Measurements from ENCODE around the gene PARVA. TPM values are rescaled to one million over a fixed set of nuclear protein-coding genes. Genes with fewer than 3 reads are reported as not detected.

Gene PARVA
- total and polyA plus RNA-seq, 8 donors = 18.8 to 116 (median 43.0) TPM

DNA sequence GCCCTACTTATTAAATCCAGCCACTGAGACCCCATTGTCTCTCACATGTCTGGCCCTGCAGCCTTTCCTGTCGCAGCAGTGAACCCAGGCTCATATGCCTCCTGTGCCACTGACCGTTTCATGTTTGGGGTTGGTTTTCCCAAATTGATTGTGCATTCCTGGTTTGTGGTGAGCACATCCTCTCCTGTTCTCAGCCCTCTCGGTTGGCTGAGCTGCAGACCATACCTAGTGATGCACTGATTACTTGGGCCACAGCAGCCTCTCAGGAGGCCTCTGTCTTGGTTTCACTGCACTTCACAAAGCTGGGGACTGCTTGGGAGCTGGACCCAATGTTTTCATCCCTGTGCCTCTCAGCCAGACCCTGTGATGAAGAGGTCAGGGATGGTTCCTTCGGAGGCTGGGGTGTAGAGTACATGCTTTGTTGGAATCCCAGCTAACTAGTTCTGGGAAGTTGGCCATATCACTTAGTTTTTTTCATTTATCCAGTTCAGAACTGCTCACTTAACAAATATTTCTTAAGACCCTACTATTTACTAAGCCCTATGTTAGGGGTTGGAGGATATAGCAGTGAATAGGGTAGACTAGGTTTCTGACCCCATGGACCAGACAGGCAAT lies 30.9 kb downstream of the PARVA start:
- Histone ChIP-seq H3K4me3 (no peak overlapping the region), H3K4me1 (peaks cover 25 to 83% (median 62%) of the 10 kb centered on the region in 4 donors), H3K36me3 (no peaks in the 10 kb centered on the region), H3K27me3 (no peaks in the 10 kb centered on the region), H3K27ac (peak overlapping the region in 4 of 5 donors; percentile 81 to 97 (median 83)), H3K9me3 (no peaks in the 10 kb centered on the region)
- TF ChIP-seq EP300 (IDR thresholded peaks at IDR 0.05) (no peak), POLR2AphosphoS5 (IDR thresholded peaks at IDR 0.05) (no peak), POLR2A (IDR thresholded peaks at IDR 0.05) (no peak)
- TF ChIP-seq, protein P1, sequence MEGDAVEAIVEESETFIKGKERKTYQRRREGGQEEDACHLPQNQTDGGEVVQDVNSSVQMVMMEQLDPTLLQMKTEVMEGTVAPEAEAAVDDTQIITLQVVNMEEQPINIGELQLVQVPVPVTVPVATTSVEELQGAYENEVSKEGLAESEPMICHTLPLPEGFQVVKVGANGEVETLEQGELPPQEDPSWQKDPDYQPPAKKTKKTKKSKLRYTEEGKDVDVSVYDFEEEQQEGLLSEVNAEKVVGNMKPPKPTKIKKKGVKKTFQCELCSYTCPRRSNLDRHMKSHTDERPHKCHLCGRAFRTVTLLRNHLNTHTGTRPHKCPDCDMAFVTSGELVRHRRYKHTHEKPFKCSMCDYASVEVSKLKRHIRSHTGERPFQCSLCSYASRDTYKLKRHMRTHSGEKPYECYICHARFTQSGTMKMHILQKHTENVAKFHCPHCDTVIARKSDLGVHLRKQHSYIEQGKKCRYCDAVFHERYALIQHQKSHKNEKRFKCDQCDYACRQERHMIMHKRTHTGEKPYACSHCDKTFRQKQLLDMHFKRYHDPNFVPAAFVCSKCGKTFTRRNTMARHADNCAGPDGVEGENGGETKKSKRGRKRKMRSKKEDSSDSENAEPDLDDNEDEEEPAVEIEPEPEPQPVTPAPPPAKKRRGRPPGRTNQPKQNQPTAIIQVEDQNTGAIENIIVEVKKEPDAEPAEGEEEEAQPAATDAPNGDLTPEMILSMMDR (IDR thresholded peaks at IDR 0.05) = no peak
- intact Hi-C loops (cut with DNase I; ENCODE audit: low total_unique reads) = no loop called here
- WGBS, 5 donors = 75 to 85% (median 83%) methylated on average over 4 of the region's 4 CpGs
- no peak for DNase-seq

- peaks cover 13 to 83% (median 53%) of the 10 kb centered on the region in 4 donors for H3K4me1 ChIP-seq
- H3K9me3 ChIP-seq = no peaks in the 10 kb centered on the region
- DNase-seq = no peak
- no peak overlapping the region for H3K4me3 ChIP-seq
- H3K36me3 ChIP-seq = no peaks in the 10 kb centered on the region
- H3K27me3 ChIP-seq = no peaks in the 10 kb centered on the region
- peak overlapping the region in 4 of 5 donors; percentile 81 to 97 (median 83) for H3K27ac ChIP-seq
- TF ChIP-seq EP300 (IDR thresholded peaks at IDR 0.05) = peak; percentile 22
- TF ChIP-seq POLR2A (IDR thresholded peaks at IDR 0.05) = no peak
- peak in 2 of 3 donors; percentile 28 to 53 for TF ChIP-seq POLR2AphosphoS5 (IDR thresholded peaks at IDR 0.05)
- WGBS, 5 donors = 36 to 59% (median 49%) methylated on average over 3 of the region's 3 CpGs
- intact Hi-C loops (cut with DNase I; ENCODE audit: low total_unique reads) = no loop called here
Observed at GRCh38 chr11:12409621-12410005, 32.2 kb downstream of the PARVA start.

DNA sequence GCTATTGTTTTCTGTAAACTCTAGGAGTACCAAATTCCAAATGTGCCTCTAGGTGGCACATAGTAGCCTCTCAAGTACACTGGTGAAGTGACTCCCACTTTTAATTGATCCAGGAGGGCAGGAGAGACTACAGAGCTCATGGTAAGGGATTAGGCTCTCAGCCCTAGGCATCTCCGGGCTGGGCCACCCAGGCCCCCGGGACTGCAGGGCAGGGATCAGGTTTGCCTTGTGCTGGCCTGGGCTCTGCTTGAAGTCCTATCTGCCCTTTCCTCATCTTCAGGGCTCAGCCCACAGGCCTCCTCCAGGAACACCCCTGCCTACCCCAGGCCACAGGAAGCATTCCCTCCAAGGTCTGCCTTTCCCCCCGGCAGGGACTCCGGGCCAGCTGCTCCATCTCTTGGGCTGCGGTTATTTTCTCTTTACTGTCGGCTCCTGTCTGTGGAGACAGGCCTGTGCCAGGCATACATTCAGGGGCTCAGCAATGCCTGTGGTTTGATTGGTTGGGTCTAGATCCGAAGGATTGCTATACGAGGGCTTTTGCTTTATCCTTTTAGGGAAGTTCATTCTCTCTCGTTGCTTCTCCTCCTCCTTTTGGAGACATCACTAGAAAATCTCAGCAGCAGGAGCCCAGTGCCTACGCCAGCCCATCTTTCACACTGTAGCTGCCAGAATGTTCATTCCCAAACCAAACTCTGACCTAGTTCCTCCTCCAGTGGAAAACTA lies 32.8 kb downstream of the PARVA start:
- H3K27me3 ChIP-seq = no peaks in the 10 kb centered on the region
- H3K9me3 ChIP-seq = no peaks in the 10 kb centered on the region
- DNase-seq = peak in 1 of 2 donors; percentile 72
- intact Hi-C loops (cut with DNase I; ENCODE audit: low total_unique reads) = no loop called here
- peaks cover 11 to 82% (median 52%) of the 10 kb centered on the region in 4 donors for H3K4me1 ChIP-seq
- peak overlapping the region; percentile 14 to 97 (median 81) for H3K27ac ChIP-seq
- TF ChIP-seq POLR2AphosphoS5 (IDR thresholded peaks at IDR 0.05) (peak in 1 of 3 donors; percentile 81), POLR2A (IDR thresholded peaks at IDR 0.05) (no peak)
- H3K36me3 ChIP-seq = no peaks in the 10 kb centered on the region
- no peak overlapping the region for H3K4me3 ChIP-seq
- WGBS, 5 donors = 60 to 72% (median 65%) methylated on average over 9 to 10 of the region's 10 CpGs

DNA sequence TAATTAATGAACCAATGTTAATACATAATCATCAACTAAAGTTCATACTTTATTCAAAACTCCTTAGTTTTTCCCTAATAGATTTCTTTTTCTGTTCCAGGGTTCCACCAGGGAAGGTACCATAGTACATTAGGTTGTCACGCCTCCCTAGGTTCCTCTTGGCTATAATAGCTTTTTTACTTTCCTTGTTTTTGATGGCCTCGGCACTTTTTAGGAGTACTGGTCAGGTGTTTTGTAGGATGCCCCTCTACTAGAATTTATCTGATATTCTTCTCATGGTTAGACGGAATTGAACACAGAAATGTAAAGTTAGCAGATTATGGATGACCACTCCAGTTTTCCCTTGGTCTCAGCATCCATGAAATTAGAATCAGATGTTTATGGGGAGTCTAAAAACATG lies 34.0 kb downstream of the PARVA start:
- 85 to 98% (median 93%) methylated on average over 3 of the region's 3 CpGs for WGBS, 5 donors
- peak overlapping the region in 4 of 5 donors; percentile 81 to 97 (median 83) for H3K27ac ChIP-seq
- intact Hi-C loops (cut with DNase I; ENCODE audit: low total_unique reads) = no loop called here
- DNase-seq = no peak
- H3K36me3 ChIP-seq = no peaks in the 10 kb centered on the region
- no peaks in the 10 kb centered on the region for H3K27me3 ChIP-seq
- H3K9me3 ChIP-seq = no peaks in the 10 kb centered on the region
- H3K4me3 ChIP-seq = no peak overlapping the region
- H3K4me1 ChIP-seq = peaks cover 11 to 88% (median 53%) of the 10 kb centered on the region in 4 donors
- TF ChIP-seq, protein P1 (IDR thresholded peaks at IDR 0.05) = no peak
- TF ChIP-seq EP300 (IDR thresholded peaks at IDR 0.05) (no peak), POLR2A (IDR thresholded peaks at IDR 0.05) (no peak), POLR2AphosphoS5 (IDR thresholded peaks at IDR 0.05) (no peak)

- intact Hi-C loops (cut with DNase I; ENCODE audit: low total_unique reads) = no loop called here
- Histone ChIP-seq H3K4me3 (no peak overlapping the region), H3K27me3 (no peaks in the 10 kb centered on the region), H3K9me3 (no peaks in the 10 kb centered on the region), H3K4me1 (peaks cover 11 to 95% (median 56%) of the 10 kb centered on the region in 4 donors), H3K36me3 (no peaks in the 10 kb centered on the region), H3K27ac (peak overlapping the region; percentile 13 to 97 (median 81))
- TF ChIP-seq, protein P1 (IDR thresholded peaks at IDR 0.05) = peak in 5 of 7 experiments; percentile 52 to 69 (median 62)
- TF ChIP-seq POLR2AphosphoS5 (IDR thresholded peaks at IDR 0.05) (peak; percentile 47 to 90 (median 63)), POLR2A (IDR thresholded peaks at IDR 0.05) (no peak), EP300 (IDR thresholded peaks at IDR 0.05) (peak; percentile 96)
- 25 to 39% (median 34%) methylated on average over 7 of the region's 7 CpGs for WGBS, 5 donors
- DNase-seq = peak; percentile 57 to 86
Observed at GRCh38 chr11:12411806-12412727, 34.7 kb downstream of the PARVA start.

Measured in stomach (tissue), 9 donors.